GM12878 (cell line): ENCODE measurements around the gene MAPKAP1.

Experiments used
- CREM ChIP-seq: IDR thresholded peaks from 2 replicates; pipeline ENCODE4 v1.6.1; 2014; ENCODE audit warnings: antibody characterized with exemption, low read depth
- CTCF ChIP-seq, 3 experiments: IDR thresholded peaks in 2 of 3; conservative IDR thresholded peaks in 1 of 3; 2 replicates each; pipeline ENCODE4 v1.5.1; 2011; ENCODE audit warnings: low read depth in 3 of 3, low read length in 3 of 3, mild to moderate bottlenecking in 3 of 3, control low read depth in 2 of 3, moderate library complexity in 2 of 3, inconsistent platforms in 1 of 3, mixed read lengths in 1 of 3; ENCODE audit not compliant: control insufficient read depth in 2 of 3, insufficient read depth in 1 of 3; ENCODE audit errors: extremely low read depth in 1 of 3
- RCOR1 ChIP-seq: conservative IDR thresholded peaks from 2 replicates; pipeline ENCODE4 v1.6.1; 2012; ENCODE audit warnings: low read depth, low read length, improper control_type of control experiment
- SP1 ChIP-seq: IDR thresholded peaks from one replicate; pipeline ENCODE4 v1.6.1; 2011; ENCODE audit warnings: low read depth, low read length
- SREBF1 ChIP-seq: IDR thresholded peaks from 2 replicates; pipeline ENCODE4 v1.6.1; 2012; ENCODE audit warnings: mild to moderate bottlenecking, low read length
- ZBTB33 ChIP-seq: fragments of 450-650 bp; IDR thresholded peaks from 2 replicates; pipeline ENCODE4 v1.6.1; 2017; ENCODE audit warnings: mild to moderate bottlenecking
- ZBTB40 ChIP-seq: fragments of 450-650 bp; IDR thresholded peaks from 2 replicates; pipeline ENCODE4 v1.6.1; 2016; ENCODE audit warnings: mild to moderate bottlenecking, moderate library complexity, borderline replicate concordance

- TF ChIP-seq RCOR1 (no peak), ZBTB40 (no peak), CTCF (IDR thresholded peaks at IDR 0.05 in 2 of 3, conservative IDR thresholded peaks at IDR 0.05 in 1 of 3; ENCODE audit: control insufficient read depth in 2 of 3, extremely low read depth in 1 of 3, insufficient read depth in 1 of 3, low read depth in 3 of 3, low read length in 3 of 3) (no peak), SP1 (no peak), ZBTB33 (no peak), CREM (no peak), SREBF1 (no peak)
Measured at GRCh38 chr9:125651576-125652232, 55.3 kb downstream of the MAPKAP1 start.
